ENCODE results near the gene DHRSX.
"Not testable (repeated sequence)": the region's sequence is repeated elsewhere in the genome, so short reads cannot be mapped to it uniquely, and the experiment has no call there.

The DHRSX gene

DNA sequence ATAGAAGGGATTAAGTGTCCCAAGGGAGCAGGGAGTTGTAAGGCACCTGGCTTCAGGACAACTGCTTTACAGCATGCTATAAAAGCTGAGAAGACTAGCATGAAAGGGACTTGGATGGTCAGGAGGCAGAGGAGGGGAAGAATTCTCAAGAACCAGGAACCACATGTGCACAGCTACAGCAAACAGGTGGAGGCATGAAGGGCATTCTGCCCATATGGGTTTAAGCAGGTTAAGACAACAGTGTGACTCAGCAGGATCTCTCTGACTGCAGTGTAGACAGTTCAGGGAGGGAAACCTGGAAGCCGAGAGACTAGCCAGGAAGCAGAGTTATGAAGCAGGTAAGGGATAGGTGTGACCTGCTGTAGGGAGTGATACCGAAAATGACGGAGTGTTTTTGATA lies 117.0 kb downstream of the DHRSX start:
- no peak for ATAC-seq

DNA sequence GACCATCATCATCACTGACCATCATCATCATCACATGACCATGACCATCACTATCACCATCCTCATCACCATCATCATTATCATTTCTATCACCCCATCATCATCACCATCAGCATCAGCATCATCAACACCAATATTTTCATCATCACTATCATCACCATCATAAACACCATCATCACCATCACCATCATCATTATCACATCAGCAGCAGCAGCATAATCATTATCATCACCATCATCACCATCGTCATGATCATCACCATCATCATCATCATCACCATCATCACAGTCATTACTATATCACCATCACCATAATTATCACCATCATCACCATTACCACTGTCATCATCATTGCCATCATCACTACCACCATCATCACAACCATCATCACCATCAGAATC lies 117.6 kb downstream of the DHRSX start:
- TF ChIP-seq ZNF8 (CRISPR knock-in tag; IDR thresholded peaks at IDR 0.05) = no peak
- no peak for TF ChIP-seq ZNF565 (CRISPR knock-in tag; conservative IDR thresholded peaks at IDR 0.05; ENCODE audit: low read depth)
- TF ChIP-seq OSR1 (CRISPR knock-in tag; IDR thresholded peaks at IDR 0.05) = no peak
- TF ChIP-seq, protein P1, sequence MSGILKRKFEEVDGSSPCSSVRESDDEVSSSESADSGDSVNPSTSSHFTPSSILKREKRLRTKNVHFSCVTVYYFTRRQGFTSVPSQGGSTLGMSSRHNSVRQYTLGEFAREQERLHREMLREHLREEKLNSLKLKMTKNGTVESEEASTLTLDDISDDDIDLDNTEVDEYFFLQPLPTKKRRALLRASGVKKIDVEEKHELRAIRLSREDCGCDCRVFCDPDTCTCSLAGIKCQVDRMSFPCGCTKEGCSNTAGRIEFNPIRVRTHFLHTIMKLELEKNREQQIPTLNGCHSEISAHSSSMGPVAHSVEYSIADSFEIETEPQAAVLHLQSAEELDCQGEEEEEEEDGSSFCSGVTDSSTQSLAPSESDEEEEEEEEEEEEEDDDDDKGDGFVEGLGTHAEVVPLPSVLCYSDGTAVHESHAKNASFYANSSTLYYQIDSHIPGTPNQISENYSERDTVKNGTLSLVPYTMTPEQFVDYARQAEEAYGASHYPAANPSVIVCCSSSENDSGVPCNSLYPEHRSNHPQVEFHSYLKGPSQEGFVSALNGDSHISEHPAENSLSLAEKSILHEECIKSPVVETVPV (CRISPR knock-in tag; IDR thresholded peaks at IDR 0.05) = no peak
- TF ChIP-seq ARNTL (CRISPR knock-in tag; IDR thresholded peaks at IDR 0.05; ENCODE audit: borderline replicate concordance, low read depth) = no peak
- no peak for TF ChIP-seq TCF4 (CRISPR knock-in tag; IDR thresholded peaks at IDR 0.05; ENCODE audit: borderline replicate concordance)
- no peak for TF ChIP-seq SNAI2 (CRISPR knock-in tag; IDR thresholded peaks at IDR 0.05)
- TF ChIP-seq, protein P2, sequence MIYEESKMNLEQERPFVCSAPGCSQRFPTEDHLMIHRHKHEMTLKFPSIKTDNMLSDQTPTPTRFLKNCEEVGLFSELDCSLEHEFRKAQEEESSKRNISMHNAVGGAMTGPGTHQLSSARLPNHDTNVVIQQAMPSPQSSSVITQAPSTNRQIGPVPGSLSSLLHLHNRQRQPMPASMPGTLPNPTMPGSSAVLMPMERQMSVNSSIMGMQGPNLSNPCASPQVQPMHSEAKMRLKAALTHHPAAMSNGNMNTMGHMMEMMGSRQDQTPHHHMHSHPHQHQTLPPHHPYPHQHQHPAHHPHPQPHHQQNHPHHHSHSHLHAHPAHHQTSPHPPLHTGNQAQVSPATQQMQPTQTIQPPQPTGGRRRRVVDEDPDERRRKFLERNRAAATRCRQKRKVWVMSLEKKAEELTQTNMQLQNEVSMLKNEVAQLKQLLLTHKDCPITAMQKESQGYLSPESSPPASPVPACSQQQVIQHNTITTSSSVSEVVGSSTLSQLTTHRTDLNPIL (CRISPR knock-in tag; IDR thresholded peaks at IDR 0.05; ENCODE audit: low read depth) = no peak
- no peak for TF ChIP-seq ZFP30 (CRISPR knock-in tag; IDR thresholded peaks at IDR 0.05)
- TF ChIP-seq ZNF70 (CRISPR knock-in tag; IDR thresholded peaks at IDR 0.05) = no peak
- no peak for TF ChIP-seq CSDC2 (CRISPR knock-in tag; IDR thresholded peaks at IDR 0.05)
- TF ChIP-seq ISL1 (CRISPR knock-in tag; IDR thresholded peaks at IDR 0.05) = no peak
- TF ChIP-seq PPARA (CRISPR knock-in tag; IDR thresholded peaks at IDR 0.05; ENCODE audit: borderline replicate concordance) = no peak
- ATAC-seq = no peak

More for the DNA sequence above, 117.0 kb downstream of the DHRSX start:
- no peak for TF ChIP-seq ARNTL (CRISPR knock-in tag; IDR thresholded peaks at IDR 0.05; ENCODE audit: borderline replicate concordance, low read depth)
- TF ChIP-seq, protein P1 (CRISPR knock-in tag; IDR thresholded peaks at IDR 0.05) = no peak
- no peak for TF ChIP-seq TOX (CRISPR knock-in tag; IDR thresholded peaks at IDR 0.05; ENCODE audit: borderline replicate concordance)
- no peak for TF ChIP-seq OSR1 (CRISPR knock-in tag; IDR thresholded peaks at IDR 0.05)
- TF ChIP-seq ZFP30 (CRISPR knock-in tag; IDR thresholded peaks at IDR 0.05) = no peak
- no peak for TF ChIP-seq ZNF8 (CRISPR knock-in tag; IDR thresholded peaks at IDR 0.05)
- no peak for TF ChIP-seq RARB (CRISPR knock-in tag; IDR thresholded peaks at IDR 0.05)
- TF ChIP-seq ZNF70 (CRISPR knock-in tag; IDR thresholded peaks at IDR 0.05) = no peak
- no peak for TF ChIP-seq ZNF565 (CRISPR knock-in tag; conservative IDR thresholded peaks at IDR 0.05; ENCODE audit: low read depth)
- TF ChIP-seq CSDC2 (CRISPR knock-in tag; IDR thresholded peaks at IDR 0.05) = no peak
- TF ChIP-seq ESRRG (CRISPR knock-in tag; IDR thresholded peaks at IDR 0.05) = no peak
- no peak for TF ChIP-seq ZC3H10 (CRISPR knock-in tag; IDR thresholded peaks at IDR 0.05)
- TF ChIP-seq BACH2 (CRISPR knock-in tag; IDR thresholded peaks at IDR 0.05; ENCODE audit: borderline replicate concordance) = no peak
- no peak for TF ChIP-seq ZFP3 (CRISPR knock-in tag; IDR thresholded peaks at IDR 0.05)
- TF ChIP-seq, protein P3, sequence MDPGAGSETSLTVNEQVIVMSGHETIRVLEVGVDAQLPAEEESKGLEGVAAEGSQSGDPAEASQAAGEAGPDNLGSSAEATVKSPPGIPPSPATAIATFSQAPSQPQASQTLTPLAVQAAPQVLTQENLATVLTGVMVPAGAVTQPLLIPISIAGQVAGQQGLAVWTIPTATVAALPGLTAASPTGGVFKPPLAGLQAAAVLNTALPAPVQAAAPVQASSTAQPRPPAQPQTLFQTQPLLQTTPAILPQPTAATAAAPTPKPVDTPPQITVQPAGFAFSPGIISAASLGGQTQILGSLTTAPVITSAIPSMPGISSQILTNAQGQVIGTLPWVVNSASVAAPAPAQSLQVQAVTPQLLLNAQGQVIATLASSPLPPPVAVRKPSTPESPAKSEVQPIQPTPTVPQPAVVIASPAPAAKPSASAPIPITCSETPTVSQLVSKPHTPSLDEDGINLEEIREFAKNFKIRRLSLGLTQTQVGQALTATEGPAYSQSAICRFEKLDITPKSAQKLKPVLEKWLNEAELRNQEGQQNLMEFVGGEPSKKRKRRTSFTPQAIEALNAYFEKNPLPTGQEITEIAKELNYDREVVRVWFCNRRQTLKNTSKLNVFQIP (CRISPR knock-in tag; IDR thresholded peaks at IDR 0.05; ENCODE audit: borderline replicate concordance, low read depth) = no peak
- TF ChIP-seq, protein P4, sequence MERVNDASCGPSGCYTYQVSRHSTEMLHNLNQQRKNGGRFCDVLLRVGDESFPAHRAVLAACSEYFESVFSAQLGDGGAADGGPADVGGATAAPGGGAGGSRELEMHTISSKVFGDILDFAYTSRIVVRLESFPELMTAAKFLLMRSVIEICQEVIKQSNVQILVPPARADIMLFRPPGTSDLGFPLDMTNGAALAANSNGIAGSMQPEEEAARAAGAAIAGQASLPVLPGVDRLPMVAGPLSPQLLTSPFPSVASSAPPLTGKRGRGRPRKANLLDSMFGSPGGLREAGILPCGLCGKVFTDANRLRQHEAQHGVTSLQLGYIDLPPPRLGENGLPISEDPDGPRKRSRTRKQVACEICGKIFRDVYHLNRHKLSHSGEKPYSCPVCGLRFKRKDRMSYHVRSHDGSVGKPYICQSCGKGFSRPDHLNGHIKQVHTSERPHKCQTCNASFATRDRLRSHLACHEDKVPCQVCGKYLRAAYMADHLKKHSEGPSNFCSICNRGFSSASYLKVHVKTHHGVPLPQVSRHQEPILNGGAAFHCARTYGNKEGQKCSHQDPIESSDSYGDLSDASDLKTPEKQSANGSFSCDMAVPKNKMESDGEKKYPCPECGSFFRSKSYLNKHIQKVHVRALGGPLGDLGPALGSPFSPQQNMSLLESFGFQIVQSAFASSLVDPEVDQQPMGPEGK (CRISPR knock-in tag; IDR thresholded peaks at IDR 0.05; ENCODE audit: borderline replicate concordance) = no peak

DNA sequence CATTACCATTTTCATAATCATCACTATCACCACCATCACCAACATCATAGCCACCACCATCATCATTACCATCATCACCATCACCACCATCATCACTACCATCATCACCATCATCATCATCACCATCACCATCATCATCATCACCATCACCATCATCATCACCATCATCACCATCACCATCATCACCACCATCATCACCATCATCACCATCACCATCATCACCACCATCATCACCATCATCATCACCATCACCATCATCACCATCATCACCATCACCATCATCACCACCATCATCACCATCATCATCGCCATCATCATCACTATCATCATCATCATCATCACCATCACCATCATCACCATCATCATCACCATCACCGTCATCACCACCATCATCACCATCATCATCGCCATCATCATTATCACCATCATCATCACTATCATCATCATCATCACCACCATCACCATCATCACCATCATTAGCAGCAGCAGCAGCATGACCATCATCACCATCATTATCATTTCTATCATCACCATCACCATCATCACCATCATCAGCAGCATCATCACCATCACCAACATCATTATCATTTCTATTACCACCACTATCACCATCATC lies 118.2 kb downstream of the DHRSX start:
- ATAC-seq = not testable (repeated sequence)

Measured in SK-N-SH treated with all-trans-retinoic acid at 6 μM for 48 hours (cell line).